ENCODE data around the gene IFNA5. TPM values are rescaled to one million over a fixed set of nuclear protein-coding genes. Genes with fewer than 3 reads are reported as not detected.
A peak's percentile ranks its signal among the peaks of the same experiment; 100 is the strongest.

IFNA5 gene
- total and polyA plus RNA-seq, 2 of the 8 experiments (the other 6 are each of a cell fraction or from before 2014, with no cell fraction given): not detected

GRCh38 chr9:21336457-21336856 is 31.3 kb upstream of the IFNA5 start:
- H3K9me3 ChIP-seq (ENCODE audit: insufficient read depth in 2 of 2, low read depth in 1 of 2, low read length in 1 of 2): no peaks in the 10 kb centered on the region
- no peak overlapping the region for H3K14ac ChIP-seq (ENCODE audit: insufficient read length)
- no peak overlapping the region for H2BK5ac ChIP-seq (ENCODE audit: low read depth, low read length)
- H3K27ac ChIP-seq (ENCODE audit: low read depth, low read length): no peak overlapping the region
- no peak overlapping the region for H2BK20ac ChIP-seq (ENCODE audit: low read length)
- peaks cover 8 to 36% of the 10 kb centered on the region in 2 experiments for H3K79me2 ChIP-seq (ENCODE audit: control insufficient read depth in 1 of 2, insufficient read depth in 2 of 2, low read length in 2 of 2)
- H3K56ac ChIP-seq (replicated peaks; ENCODE audit: insufficient read length, low read depth, low read length): no peak overlapping the region
- ChIA-PET CTCF (ENCODE audit: partially characterized antibody) (interaction anchor here (0.6 to 1.9 kb wide), 8 partner anchors 11 to 837 kb away, joined by 3 to 7 read pairs (median 4); no protein-coding TSS in a partner anchor), POLR2A (ENCODE audit: partially characterized antibody) (no interaction called here)
- H3K9ac ChIP-seq (replicated peaks in 1 of 4; ENCODE audit: extremely low read depth in 1 of 4, low read depth in 3 of 4, low read length in 3 of 4): no peak overlapping the region
- no peak overlapping the region for H2AFZ ChIP-seq (ENCODE audit: low read length)
- DNase-seq (ENCODE audit: low read depth in 1 of 2, low spot score in 2 of 2): no peak
- H2AK5ac ChIP-seq (ENCODE audit: low read depth, low read length): no peak overlapping the region
- H3K27me3 ChIP-seq (replicated peaks in 1 of 4; ENCODE audit: control insufficient read depth in 3 of 4, extremely low read depth in 1 of 4, insufficient read depth in 3 of 4, low read length in 3 of 4): no peaks in the 10 kb centered on the region
- no peaks in the 10 kb centered on the region; the same call in none of the 2 replicates for H3K79me1 ChIP-seq (ENCODE audit: low read depth, low read length)
- no peak overlapping the region for H3K4ac ChIP-seq (replicated peaks; ENCODE audit: insufficient read length, low read depth, low read length)
- no peak overlapping the region for H3K4me3 ChIP-seq (ENCODE audit: extremely low read depth in 1 of 4, insufficient read depth in 2 of 4, low read depth in 3 of 4, low read length in 4 of 4)
- H2BK120ac ChIP-seq (replicated peaks; ENCODE audit: low read depth, low read length): no peak overlapping the region
- H3K4me1 ChIP-seq (replicated peaks in 1 of 4; ENCODE audit: control insufficient read depth in 3 of 4, insufficient read depth in 4 of 4, low read length in 3 of 4): peaks cover 0 to 5% (median 0%) of the 10 kb centered on the region in 4 experiments; a peak in 2 of 7 replicates
- H2BK15ac ChIP-seq (ENCODE audit: low read length): no peak overlapping the region
- peaks cover 3 to 10% of the 10 kb centered on the region in 2 experiments for H4K20me1 ChIP-seq (replicated peaks in 1 of 2; ENCODE audit: control insufficient read depth in 1 of 2, insufficient read depth in 2 of 2, low read length in 2 of 2)
- no peak overlapping the region for H2BK12ac ChIP-seq (ENCODE audit: low read depth, low read length)
- no peak overlapping the region for H4K91ac ChIP-seq (replicated peaks; ENCODE audit: insufficient read length, low read length)
- peaks cover 0 to 11% (median 0%) of the 10 kb centered on the region in 4 experiments; a peak in 2 of 8 replicates for H3K36me3 ChIP-seq (ENCODE audit: control insufficient read depth in 2 of 4, insufficient read depth in 4 of 4, low read length in 3 of 4)
- H3K18ac ChIP-seq (ENCODE audit: extremely low read depth, low read length): no peak overlapping the region
- H4K5ac ChIP-seq (ENCODE audit: insufficient read length, low read depth, low read length): no peak overlapping the region
- TF ChIP-seq CTCF (IDR thresholded peaks at IDR 0.05; ENCODE audit: control extremely low read depth in 1 of 3, insufficient read depth in 1 of 3, low read depth in 1 of 3, low read length in 3 of 3) (peak in 1 of 3 experiments; percentile 4; a peak in 1 of 4 replicates), TAF1 (IDR thresholded peaks at IDR 0.05; ENCODE audit: low read depth, low read length) (no peak), SUZ12 (IDR thresholded peaks at IDR 0.05; ENCODE audit: low read length) (no peak), CEBPB (IDR thresholded peaks at IDR 0.05; ENCODE audit: low read depth, low read length) (no peak)
- H3K4me2 ChIP-seq (ENCODE audit: insufficient read depth in 1 of 2, low read depth in 2 of 2, low read length in 2 of 2): no peak overlapping the region
- no peak overlapping the region for H3K23ac ChIP-seq (ENCODE audit: insufficient read length)
- H4K8ac ChIP-seq (ENCODE audit: extremely low read depth, insufficient read depth, low read length): no peak overlapping the region
- H3K23me2 ChIP-seq (ENCODE audit: low read depth, low read length): peaks cover 4% of the 10 kb centered on the region
- no peak for FAIRE-seq
